HepG2 (cell line): ENCODE data around the gene GPR39. TPM values are rescaled to one million over a fixed set of nuclear protein-coding genes. Genes with fewer than 3 reads are reported as not detected.

Experiments used
- ATAC-seq: fragments of 200-7000 bp; cut with Tn5 transposase; 3 replicates; pipeline ENCODE4 v1.9.1; 2020; ENCODE audit warnings: mild to moderate bottlenecking, moderate library complexity
- BruUV-seq: library from RNA; stranded (reverse); fragments of 400-500 nt; replicated peaks from 2 replicates; lab custom pipeline; 2021; lab: Mats Ljungman, UMichigan
- CTCF ChIA-PET: fragments of 300-600 bp; formaldehyde crosslinking; extraction: SDS; loops from one replicate; lab custom pipeline; 2021; ENCODE audit warnings: low total read pairs, inconsistent platforms, low intra/inter-chr PET ratio; lab: Yijun Ruan, JAX
- POLR2A ChIA-PET: fragments of 350-600 bp; sonication (Branson Sonifier 250); formaldehyde crosslinking; loops from one replicate; lab custom pipeline; 2020; ENCODE audit warnings: antibody characterized with exemption, inconsistent platforms; lab: Yijun Ruan, JAX
- DNase-seq: peaks from one replicate; pipeline ENCODE4 v3.0.0-alpha.2; 2015; ENCODE audit warnings: low spot score
- FAIRE-seq: peaks from 3 replicates; lab custom pipeline; 2011; peaks lifted over from hg19 to GRCh38; lab: Jason Lieb, UNC
- H2AFZ ChIP-seq: one replicate; pipeline ENCODE4 v1.6.1; 2011; ENCODE audit warnings: low read length, inconsistent platforms
- H3K27ac ChIP-seq: fragments of 300-600 bp; 3 replicates; pipeline ENCODE4 v1.8.0; 2011; ENCODE audit warnings: mixed run types, mild to moderate bottlenecking, mixed read lengths, low read length, inconsistent platforms; ENCODE audit not compliant: insufficient read depth; ENCODE audit errors: extremely low read length
- H3K27me3 ChIP-seq, 2 experiments: fragments of 200-600 bp in 1 of 2; 2 replicates in 1 of 2; 3 replicates in 1 of 2; pipeline versions ENCODE4 v1.6.0 to v1.8.0; 2011; ENCODE audit warnings: low read length in 2 of 2, mild to moderate bottlenecking in 2 of 2, moderate library complexity in 2 of 2, inconsistent platforms in 1 of 2; ENCODE audit not compliant: insufficient read depth in 2 of 2, control insufficient read depth in 1 of 2
- H3K36me3 ChIP-seq, 2 experiments: fragments of 200-600 bp in 1 of 2; replicated peaks in 1 of 2; 2 replicates in 1 of 2; 3 replicates in 1 of 2; pipeline versions ENCODE4 v1.5.1 to v1.8.0; 2011; ENCODE audit warnings: low read length in 2 of 2, inconsistent platforms in 1 of 2; ENCODE audit not compliant: insufficient read depth in 2 of 2, control insufficient read depth in 1 of 2
- H3K4me1 ChIP-seq: 2 replicates; pipeline ENCODE4 v1.5.1; 2012; ENCODE audit warnings: low read length, inconsistent platforms; ENCODE audit not compliant: insufficient read depth
- H3K4me2 ChIP-seq: 2 replicates; pipeline ENCODE4 v1.6.0; 2011; ENCODE audit warnings: low read depth, low read length, inconsistent platforms
- H3K4me3 ChIP-seq, 3 experiments: fragments of 200-600 bp in 1 of 3; sonication (generic), shearing (Covaris generic) in 1 of 3; replicated peaks in 1 of 3; 2 replicates each; pipeline ENCODE4 v1.5.1; 2011 to 2016; ENCODE audit warnings: low read length in 3 of 3, inconsistent platforms in 2 of 3, low read depth in 2 of 3, mild to moderate bottlenecking in 2 of 3, control low read depth in 1 of 3, mixed read lengths in 1 of 3; ENCODE audit not compliant: insufficient read depth in 1 of 3
- H3K79me2 ChIP-seq: one replicate; pipeline ENCODE4 v1.6.1; 2011; ENCODE audit warnings: low read length, inconsistent platforms; ENCODE audit not compliant: insufficient read depth
- H3K9ac ChIP-seq: 2 replicates; pipeline ENCODE4 v1.6.0; 2011; ENCODE audit warnings: mild to moderate bottlenecking, low read depth, low read length, inconsistent platforms; ENCODE audit not compliant: insufficient read depth
- H3K9me3 ChIP-seq: 2 replicates; pipeline ENCODE4 v1.5.1; 2012; ENCODE audit warnings: mild to moderate bottlenecking, low read length
- H4K20me1 ChIP-seq: 2 replicates; pipeline ENCODE4 v1.6.0; 2011; ENCODE audit warnings: inconsistent platforms, mild to moderate bottlenecking, low read length, moderate library complexity; ENCODE audit not compliant: insufficient read depth
- ADNP ChIP-seq: sonication (generic); formaldehyde crosslinking; IDR thresholded peaks from 2 replicates; pipeline ENCODE4 v1.4.0; 2020; ENCODE audit warnings: missing genetic modification reagents
- CHD4 ChIP-seq: fragments of 200-600 bp; sonication (generic); IDR thresholded peaks from 2 replicates; pipeline ENCODE4 v1.7.0; 2017; ENCODE audit warnings: mild to moderate bottlenecking, low read length, borderline replicate concordance
- EZH2 ChIP-seq: conservative IDR thresholded peaks from 2 replicates; pipeline ENCODE4 v1.6.1; 2012; ENCODE audit warnings: mild to moderate bottlenecking, low read depth, low read length, moderate library complexity
- FIP1L1 ChIP-seq: fragments of 200-400 bp; formaldehyde crosslinking; IDR thresholded peaks from 2 replicates; pipeline ENCODE4 v1.6.1; 2018; ENCODE audit warnings: low read depth, mild to moderate bottlenecking, low read length, moderate library complexity, borderline replicate concordance; ENCODE audit not compliant: insufficient read depth
- FOXO4 ChIP-seq: sonication (generic); formaldehyde crosslinking; conservative IDR thresholded peaks from 2 replicates; pipeline ENCODE4 v1.8.1; 2023; ENCODE audit warnings: missing genetic modification reagents
- NONO ChIP-seq, 2 experiments: fragments of 450-650 bp in 1 of 2; sonication (generic) in 1 of 2; formaldehyde crosslinking in 1 of 2; IDR thresholded peaks in 1 of 2; conservative IDR thresholded peaks in 1 of 2; 2 replicates each; pipeline versions ENCODE4 v1.6.1 to v1.8.0; 2017 to 2022; ENCODE audit warnings: mild to moderate bottlenecking in 1 of 2, missing genetic modification reagents in 1 of 2, moderate library complexity in 1 of 2
- PBX3 ChIP-seq: sonication (generic); formaldehyde crosslinking; IDR thresholded peaks from 2 replicates; pipeline ENCODE4 v1.8.1; 2023; ENCODE audit warnings: missing genetic modification reagents, inconsistent platforms, borderline replicate concordance
- SCMH1 ChIP-seq: sonication (generic); formaldehyde crosslinking; IDR thresholded peaks from 2 replicates; pipeline ENCODE4 v1.9.0; 2021; ENCODE audit warnings: missing genetic modification reagents, mild to moderate bottlenecking, borderline replicate concordance
- SMARCC2 ChIP-seq: fragments of 450-650 bp; IDR thresholded peaks from 2 replicates; pipeline ENCODE4 v1.6.1; 2017; ENCODE audit warnings: antibody characterized with exemption, mild to moderate bottlenecking
- ZFP82 ChIP-seq: sonication (generic); formaldehyde crosslinking; IDR thresholded peaks from 2 replicates; pipeline ENCODE4 v1.5.1; 2020; ENCODE audit warnings: mild to moderate bottlenecking, missing genetic modification reagents, borderline replicate concordance
- ZNF143 ChIP-seq: sonication (generic); formaldehyde crosslinking; IDR thresholded peaks from 2 replicates; pipeline ENCODE4 v1.4.0; 2020; ENCODE audit warnings: missing genetic modification reagents
- ZNF543 ChIP-seq: sonication (generic); formaldehyde crosslinking; IDR thresholded peaks from 2 replicates; pipeline ENCODE4 v1.4.0; 2020; ENCODE audit warnings: mild to moderate bottlenecking, missing genetic modification reagents
- ZNF780A ChIP-seq: sonication (generic); formaldehyde crosslinking; IDR thresholded peaks from 2 replicates; pipeline ENCODE4 v1.8.0; 2022; ENCODE audit warnings: mild to moderate bottlenecking, missing genetic modification reagents, moderate library complexity
- WGBS: methylation state at CpG from one replicate; pipeline ENCODE4 v1.1.6; 2017; ENCODE audit warnings: low lambda C conversion rate; 5-methylcytosine and 5-hydroxymethylcytosine counted together
- in situ Hi-C: cut with HindIII; loops from 2 replicates; pipeline ENCODE4 v1.10.0; 2017; ENCODE audit warnings: low pct_unique_long_range_greater_than_20kb; ENCODE audit not compliant: extremely low pct_ligation_motif_present
- intact Hi-C: fragments of 100-400 bp; cut with micrococcal nuclease; formaldehyde crosslinking; loops from one replicate; pipeline ENCODE4 v1.10.0; 2022; ENCODE audit not compliant: unreplicated experiment
- polyA plus RNA-seq, 8 experiments: library from polyadenylated mRNA; depleted of rRNA in 3 of 8; stranded (reverse) in 7 of 8; unstranded in 1 of 8; fragments of >200 nt; fragmentation: Illumina TruSeq in 4 of 8; extraction: Trizol in 4 of 8; gene quantifications; 2 replicates each; pipeline versions ENCODE4 v1.2.1 to v1.2.3, GENCODE V29; 2011 to 2016; ENCODE audit warnings: low read depth in 4 of 8, missing spikeins in 1 of 8, mixed read lengths in 1 of 8; ENCODE audit not compliant: insufficient read depth in 1 of 8
- total RNA-seq, 5 experiments: library from RNA; depleted of rRNA; stranded (reverse); fragments of >200 nt; fragmentation: Illumina TruSeq; extraction: Trizol; gene quantifications; 2 replicates each; pipeline ENCODE4 v1.2.3, GENCODE V29; 2016; ENCODE audit warnings: low read depth in 1 of 5
- TF ChIP-seq, protein P1 (sequence below): sonication (generic); formaldehyde crosslinking; IDR thresholded peaks from 2 replicates; pipeline ENCODE4 v1.9.0; 2021; ENCODE audit warnings: missing genetic modification reagents, mild to moderate bottlenecking, borderline replicate concordance

Gene GPR39
- total and polyA plus RNA-seq, 2 of the 13 experiments (the other 11 are each of a cell fraction or from before 2014, with no cell fraction given): 0.16 to 0.62 TPM

DNA sequence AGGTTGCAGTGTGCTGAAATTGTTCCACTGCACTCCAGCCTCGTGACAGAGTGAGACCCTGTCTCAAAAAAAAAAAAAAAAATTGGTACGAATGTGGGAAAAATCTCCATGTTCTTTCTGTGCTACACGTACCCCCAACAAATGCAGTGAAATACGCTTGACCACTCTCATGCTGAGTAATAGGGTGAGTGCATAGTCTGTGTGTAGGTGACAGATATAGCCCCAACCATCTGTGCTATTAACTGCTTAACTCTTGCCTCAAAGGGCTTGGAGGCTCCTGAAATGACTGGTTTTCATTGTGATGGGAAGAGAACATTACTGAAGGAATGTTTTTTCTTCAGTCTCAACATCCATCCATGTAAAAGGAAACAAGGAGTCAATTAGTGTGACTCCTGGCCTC lies 237.7 kb downstream of the GPR39 start:
- H3K4me1 ChIP-seq: no peaks in the 10 kb centered on the region
- BruUV-seq: no TSS peak
- in situ Hi-C loops (loop anchor here (10.0 to 25.0 kb wide), 2 partner anchors 508 to 1190 kb away; no protein-coding TSS in a partner anchor), intact Hi-C loops (loop anchor here (5.0 to 10.0 kb wide), 2 partner anchors 107 to 390 kb away; no protein-coding TSS in a partner anchor)
- ATAC-seq (no peak), DNase-seq (no peak), FAIRE-seq (no peak)
- 26% methylated on average over 4 of the region's 4 CpGs for WGBS
- H3K27me3 ChIP-seq: no peaks in the 10 kb centered on the region
- TF ChIP-seq, protein P1, sequence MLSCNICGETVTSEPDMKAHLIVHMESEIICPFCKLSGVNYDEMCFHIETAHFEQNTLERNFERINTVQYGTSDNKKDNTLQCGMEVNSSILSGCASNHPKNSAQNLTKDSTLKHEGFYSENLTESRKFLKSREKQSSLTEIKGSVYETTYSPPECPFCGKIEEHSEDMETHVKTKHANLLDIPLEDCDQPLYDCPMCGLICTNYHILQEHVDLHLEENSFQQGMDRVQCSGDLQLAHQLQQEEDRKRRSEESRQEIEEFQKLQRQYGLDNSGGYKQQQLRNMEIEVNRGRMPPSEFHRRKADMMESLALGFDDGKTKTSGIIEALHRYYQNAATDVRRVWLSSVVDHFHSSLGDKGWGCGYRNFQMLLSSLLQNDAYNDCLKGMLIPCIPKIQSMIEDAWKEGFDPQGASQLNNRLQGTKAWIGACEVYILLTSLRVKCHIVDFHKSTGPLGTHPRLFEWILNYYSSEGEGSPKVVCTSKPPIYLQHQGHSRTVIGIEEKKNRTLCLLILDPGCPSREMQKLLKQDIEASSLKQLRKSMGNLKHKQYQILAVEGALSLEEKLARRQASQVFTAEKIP (CRISPR knock-in tag): no peak
- no peak for TF ChIP-seq FIP1L1
- no peak overlapping the region for H3K27ac ChIP-seq
- no peak overlapping the region for H3K4me3 ChIP-seq
- no peak overlapping the region for H2AFZ ChIP-seq
- H3K4me2 ChIP-seq: no peak overlapping the region
- CTCF ChIA-PET: no interaction called here
- no peaks in the 10 kb centered on the region for H3K9me3 ChIP-seq
- H3K9ac ChIP-seq: no peak overlapping the region
- H3K79me2 ChIP-seq: no peaks in the 10 kb centered on the region
- POLR2A ChIA-PET: no interaction called here
- H3K36me3 ChIP-seq: no peaks in the 10 kb centered on the region
- H4K20me1 ChIP-seq: no peaks in the 10 kb centered on the region

DNA sequence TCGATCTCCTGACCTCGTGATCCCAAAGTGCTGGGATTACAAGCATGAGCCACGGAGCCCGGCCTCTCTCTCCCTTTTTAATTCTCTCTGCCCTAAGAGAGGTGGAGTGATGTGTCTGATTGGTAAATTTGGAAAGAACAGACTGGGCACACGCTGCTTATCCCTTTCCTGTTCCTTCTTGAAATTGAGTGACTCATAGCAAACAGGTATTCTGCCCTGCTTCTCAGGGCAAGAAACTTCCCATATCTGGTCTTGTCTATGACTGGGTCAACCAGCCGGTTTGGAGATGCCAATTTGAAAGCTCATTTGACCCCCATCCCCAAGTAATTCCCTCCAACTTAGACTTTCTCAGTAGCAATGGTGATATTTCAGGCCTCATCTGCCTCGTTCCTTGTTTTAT lies 238.4 kb downstream of the GPR39 start:
- POLR2A ChIA-PET: no interaction called here
- BruUV-seq: no TSS peak
- H3K9ac ChIP-seq: no peak overlapping the region
- H3K9me3 ChIP-seq: no peaks in the 10 kb centered on the region
- no peak for DNase-seq
- H3K4me2 ChIP-seq: no peak overlapping the region
- H3K27me3 ChIP-seq: no peaks in the 10 kb centered on the region
- intact Hi-C loops: loop anchor here (5.0 to 10.0 kb wide), 2 partner anchors 108 to 390 kb away; no protein-coding TSS in a partner anchor
- H3K27ac ChIP-seq: no peak overlapping the region
- no peak overlapping the region for H3K4me3 ChIP-seq
- H3K4me1 ChIP-seq: no peaks in the 10 kb centered on the region
- in situ Hi-C loops: loop anchor here (10.0 to 25.0 kb wide), 2 partner anchors 507 to 1190 kb away; no protein-coding TSS in a partner anchor
- 34% methylated on average over 7 of the region's 7 CpGs for WGBS
- CTCF ChIA-PET: no interaction called here
- H3K36me3 ChIP-seq: no peaks in the 10 kb centered on the region
- no peak for FAIRE-seq
- no peak for ATAC-seq
- H3K79me2 ChIP-seq: no peaks in the 10 kb centered on the region
- H4K20me1 ChIP-seq: no peaks in the 10 kb centered on the region
- H2AFZ ChIP-seq: no peak overlapping the region
- TF ChIP-seq CHD4 (no peak), ZNF780A (CRISPR knock-in tag) (no peak), PBX3 (CRISPR knock-in tag) (no peak), NONO (IDR thresholded peaks at IDR 0.05) (no peak), NONO (CRISPR knock-in tag; conservative IDR thresholded peaks at IDR 0.05) (no peak), ZNF143 (CRISPR knock-in tag) (no peak), ADNP (CRISPR knock-in tag) (no peak), EZH2 (no peak), SCMH1 (CRISPR knock-in tag) (no peak), ZNF543 (no peak), FOXO4 (CRISPR knock-in tag) (no peak), SMARCC2 (no peak), ZFP82 (CRISPR knock-in tag) (no peak)
